GM10266 (cell line): Measurements from ENCODE around the gene EFR3B.

Experiments used
- DNase-seq: peaks from one replicate; pipeline ENCODE4 v3.0.0; 2012; ENCODE audit errors: extremely low spot score
- CTCF ChIP-seq: IDR thresholded peaks from 2 replicates; pipeline ENCODE4 v1.5.1; 2012; ENCODE audit warnings: mild to moderate bottlenecking, low read depth; ENCODE audit not compliant: control insufficient read depth, insufficient read depth; ENCODE audit errors: missing control alignments

The EFR3B gene

GRCh38 chr2:25072606-25073005 is 30.7 kb downstream of the EFR3B start:
- no peak for TF ChIP-seq CTCF
- DNase-seq: no peak

DNA sequence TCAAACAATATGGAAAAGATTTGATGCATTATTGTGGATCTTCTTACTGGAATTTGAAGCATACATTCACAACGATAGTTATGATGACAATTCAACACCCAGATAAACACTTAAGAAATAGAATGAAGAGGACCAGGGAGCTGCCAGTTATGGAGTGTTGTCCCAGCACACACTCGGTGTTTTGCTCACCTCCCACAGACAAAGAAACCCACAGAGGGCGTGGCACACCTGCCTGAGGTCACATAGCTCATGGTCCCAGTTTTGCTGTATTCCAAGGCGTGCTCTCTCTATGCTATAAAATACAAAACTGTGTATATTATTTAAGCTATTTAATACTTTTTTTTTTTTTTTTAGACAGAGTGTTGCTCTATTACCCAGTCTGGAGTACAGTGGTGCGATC is 31.1 kb downstream of the EFR3B start:
- no peak for DNase-seq
- no peak for TF ChIP-seq CTCF

GRCh38 chr2:25073914-25074313 is 32.0 kb downstream of the EFR3B start:
- TF ChIP-seq CTCF: no peak
- no peak for DNase-seq

DNA sequence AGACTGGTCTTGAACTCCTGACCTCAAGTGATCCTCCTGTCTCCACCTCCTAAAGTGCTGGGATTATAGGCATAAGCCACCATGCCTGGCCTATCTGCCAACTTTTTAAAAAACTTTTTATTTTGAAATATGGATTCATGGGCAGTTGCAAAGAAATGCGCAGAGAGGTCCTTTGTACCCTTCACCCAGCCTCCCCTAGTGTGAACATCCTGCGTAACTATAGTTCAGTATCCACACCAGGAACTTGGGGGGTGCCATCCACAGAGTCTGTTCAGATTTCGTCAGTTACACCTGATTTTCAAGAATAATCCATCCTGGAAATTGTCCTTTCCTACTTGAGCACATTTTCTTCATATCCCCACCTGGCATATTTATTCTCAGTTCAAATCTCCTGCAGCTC is 33.0 kb downstream of the EFR3B start:
- DNase-seq: no peak
- no peak for TF ChIP-seq CTCF

- no peak for DNase-seq
- TF ChIP-seq CTCF: no peak
These were observed 34.9 kb downstream of the EFR3B start for GRCh38 chr2:25076749-25077148.

GRCh38 chr2:25077789-25078169 is 35.9 kb downstream of the EFR3B start:
- DNase-seq: no peak
- TF ChIP-seq CTCF: no peak

GRCh38 chr2:25078170-25079049 is 36.5 kb downstream of the EFR3B start:
- no peak for TF ChIP-seq CTCF
- no peak for DNase-seq
